HG02759 (cell line): ENCODE measurements around the gene LAD1.
A peak's percentile ranks its signal among the peaks of the same experiment; 100 is the strongest.

ENCODE experiments used
- ATAC-seq: cut with Tn5 transposase; IDR thresholded peaks from one replicate; pipeline ENCODE4 v1.9.1; 2021; ENCODE audit warnings: mild to moderate bottlenecking, moderate library complexity; ENCODE audit not compliant: unreplicated experiment

LAD1 gene

GRCh38 chr1:201391651-201392511 is 7.2 kb downstream of the LAD1 start:
- ATAC-seq: no peak

GRCh38 chr1:201391225-201391624 is 7.9 kb downstream of the LAD1 start:
- no peak for ATAC-seq

- ATAC-seq: no peak
These were observed 10.1 kb downstream of the LAD1 start for GRCh38 chr1:201389051-201389450.

GRCh38 chr1:201386208-201386607 is 12.9 kb downstream of the LAD1 start:
- no peak for ATAC-seq

GRCh38 chr1:201385299-201385891 is 13.7 kb downstream of the LAD1 start:
- peak; percentile 79 for ATAC-seq

- no peak for ATAC-seq
These were observed 14.7 kb downstream of the LAD1 start for GRCh38 chr1:201384406-201384782.

- ATAC-seq: no peak
These were observed 15.3 kb downstream of the LAD1 start for GRCh38 chr1:201383647-201384405.

GRCh38 chr1:201381130-201381529 is 18.0 kb downstream of the LAD1 start:
- ATAC-seq: no peak

- no peak for ATAC-seq
These were observed 19.3 kb downstream of the LAD1 start for GRCh38 chr1:201379733-201380242.

- no peak for ATAC-seq
These were observed 20.3 kb downstream of the LAD1 start for GRCh38 chr1:201378804-201379203.

- no peak for ATAC-seq
These were observed 21.5 kb downstream of the LAD1 start, which contains the start of gene TNNT2 for GRCh38 chr1:201377611-201378092. Gene TNNT2 (minus strand): TSS chr1:201377680. CDS start chr1:201373254, 4,426 bp downstream.

GRCh38 chr1:201376464-201377374 is 22.4 kb downstream of the LAD1 start:
- peak; percentile 55 for ATAC-seq

GRCh38 chr1:201376107-201376463 is 23.0 kb downstream of the LAD1 start:
- ATAC-seq: no peak

GRCh38 chr1:201375169-201375568 is 24.0 kb downstream of the LAD1 start:
- no peak for ATAC-seq

GRCh38 chr1:201374364-201374763 is 24.8 kb downstream of the LAD1 start:
- no peak for ATAC-seq

- no peak for ATAC-seq
These were observed 27.3 kb downstream of the LAD1 start for GRCh38 chr1:201371792-201372191.

GRCh38 chr1:201371276-201371675 is 27.8 kb downstream of the LAD1 start:
- ATAC-seq: no peak

- ATAC-seq: no peak
These were observed 28.6 kb downstream of the LAD1 start for GRCh38 chr1:201370500-201370899.

GRCh38 chr1:201369209-201369608 is 29.9 kb downstream of the LAD1 start:
- no peak for ATAC-seq

GRCh38 chr1:201366696-201367095 is 32.4 kb downstream of the LAD1 start:
- no peak for ATAC-seq
